Peyer's patch (tissue), 4 donors: ENCODE results near the gene LYZL1. TPM values are rescaled to one million over a fixed set of nuclear protein-coding genes. Genes with fewer than 3 reads are reported as not detected.
"Not testable (repeated sequence)": the region's sequence is repeated elsewhere in the genome, so short reads cannot be mapped to it uniquely, and the experiment has no call there.

Source experiments
- DNase-seq, 3 donors: peaks; one replicate each; pipeline ENCODE4 v3.0.0-alpha.2; 2017 to 2019
- H3K27ac ChIP-seq, 4 donors: fragments of 200-600 bp; sonication (generic); one replicate each; pipeline ENCODE4 v1.5.1; 2016 to 2019
- H3K27me3 ChIP-seq, 2 donors: fragments of 200-600 bp; sonication (generic); one replicate each; pipeline ENCODE4 v1.5.1; 2019
- H3K36me3 ChIP-seq, 3 donors: fragments of 200-600 bp; sonication (generic); one replicate each; pipeline ENCODE4 v1.5.1; 2016 to 2019
- H3K4me1 ChIP-seq, 4 donors: fragments of 200-600 bp; sonication (generic); one replicate each; pipeline ENCODE4 v1.5.1; 2016 to 2019
- H3K4me3 ChIP-seq, 4 donors: fragments of 200-600 bp; sonication (generic); 1 replicate in 3 of 4; 2 replicates in 1 of 4; pipeline ENCODE4 v1.5.1; 2016 to 2019; ENCODE audit warnings: mild to moderate bottlenecking in 1 of 4
- H3K9me3 ChIP-seq, 4 donors: fragments of 200-600 bp; sonication (generic); one replicate each; pipeline ENCODE4 v1.5.1; 2016 to 2019; ENCODE audit warnings: mild to moderate bottlenecking in 1 of 4
- CTCF ChIP-seq, 6 experiments: fragments of 450-650 bp in 4 of 6; fragments of 200-600 bp in 2 of 6; sonication (generic) in 1 of 6; IDR thresholded peaks; one replicate each; pipeline ENCODE4 v1.5.1; 2017 to 2019; ENCODE audit warnings: antibody characterized with exemption in 6 of 6, mild to moderate bottlenecking in 3 of 6, moderate library complexity in 1 of 6
- POLR2A ChIP-seq, 2 donors: fragments of 450-650 bp; IDR thresholded peaks; one replicate each; pipeline ENCODE4 v1.5.1; 2017; ENCODE audit warnings: antibody characterized with exemption in 2 of 2, mild to moderate bottlenecking in 2 of 2, moderate library complexity in 2 of 2
- total RNA-seq, 4 donors: library from RNA; depleted of rRNA; stranded (reverse); fragments of >200 nt; gene quantifications; one replicate each; pipeline ENCODE4 v1.1.0, GENCODE V29; 2016

Gene LYZL1
- total RNA-seq, 4 donors from 2014 or later = not detected

- Histone ChIP-seq H3K27me3 (no peaks in the 10 kb centered on the region), H3K36me3 (no peaks in the 10 kb centered on the region), H3K9me3 (no peaks in the 10 kb centered on the region), H3K4me3 (no peak overlapping the region), H3K4me1 (no peaks in the 10 kb centered on the region), H3K27ac (no peak overlapping the region)
- TF ChIP-seq CTCF (IDR thresholded peaks at IDR 0.05) (no peak), POLR2A (IDR thresholded peaks at IDR 0.05) (no peak)
- no peak for DNase-seq
These were observed 25.9 kb downstream of the LYZL1 start for GRCh38 chr10:29314726-29315125.

- Histone ChIP-seq H3K4me3 (no peak overlapping the region), H3K27me3 (no peaks in the 10 kb centered on the region), H3K27ac (no peak overlapping the region), H3K9me3 (no peaks in the 10 kb centered on the region), H3K4me1 (no peaks in the 10 kb centered on the region), H3K36me3 (no peaks in the 10 kb centered on the region)
- no peak for DNase-seq
- no peak for TF ChIP-seq POLR2A (IDR thresholded peaks at IDR 0.05)
These were observed 26.9 kb downstream of the LYZL1 start for GRCh38 chr10:29315814-29316213.

GRCh38 chr10:29316308-29317026 lies 27.6 kb downstream of the LYZL1 start:
- Histone ChIP-seq H3K4me1 (no peaks in the 10 kb centered on the region), H3K27me3 (no peaks in the 10 kb centered on the region), H3K27ac (no peak overlapping the region), H3K36me3 (no peaks in the 10 kb centered on the region), H3K4me3 (no peak overlapping the region), H3K9me3 (no peaks in the 10 kb centered on the region)
- TF ChIP-seq CTCF (IDR thresholded peaks at IDR 0.05) = no peak
- no peak for TF ChIP-seq POLR2A (IDR thresholded peaks at IDR 0.05)
- DNase-seq = no peak

GRCh38 chr10:29317027-29317420 lies 28.2 kb downstream of the LYZL1 start:
- Histone ChIP-seq H3K27ac (no peak overlapping the region), H3K36me3 (no peaks in the 10 kb centered on the region), H3K27me3 (no peaks in the 10 kb centered on the region)

GRCh38 chr10:29317423-29318021 lies 28.7 kb downstream of the LYZL1 start:
- H3K36me3 ChIP-seq = no peaks in the 10 kb centered on the region
- H3K27me3 ChIP-seq = no peaks in the 10 kb centered on the region
- H3K9me3 ChIP-seq = no peaks in the 10 kb centered on the region
- H3K27ac ChIP-seq = no peak overlapping the region
- no peak for DNase-seq
- H3K4me3 ChIP-seq = no peak overlapping the region
- H3K4me1 ChIP-seq = no peaks in the 10 kb centered on the region
- TF ChIP-seq POLR2A (IDR thresholded peaks at IDR 0.05) = no peak
- TF ChIP-seq CTCF (IDR thresholded peaks at IDR 0.05) = no peak

More at GRCh38 chr10:29317027-29317420, 28.2 kb downstream of the LYZL1 start:
- Histone ChIP-seq H3K4me3 (no peak overlapping the region), H3K4me1 (no peaks in the 10 kb centered on the region), H3K9me3 (no peaks in the 10 kb centered on the region)
- no peak for TF ChIP-seq CTCF (IDR thresholded peaks at IDR 0.05)
- TF ChIP-seq POLR2A (IDR thresholded peaks at IDR 0.05) = no peak
- DNase-seq = no peak

- not testable (repeated sequence) for H3K27me3 ChIP-seq, H3K36me3 ChIP-seq, H3K4me3 ChIP-seq, H3K27ac ChIP-seq, DNase-seq, H3K4me1 ChIP-seq, H3K9me3 ChIP-seq
These were observed 29.5 kb downstream of the LYZL1 start for GRCh38 chr10:29318141-29319071.
